GM23338 (cell line): ENCODE data around the gene NCBP1. TPM values are rescaled to one million over a fixed set of nuclear protein-coding genes. Genes with fewer than 3 reads are reported as not detected.

Experiments
- ATAC-seq: fragments of 200-7000 bp; cut with Tn5 transposase; 3 replicates; pipeline ENCODE4 v1.9.1; 2020
- DNase-seq: peaks from one replicate; pipeline ENCODE4 v3.0.0-alpha.2; 2015; ENCODE audit warnings: low spot score
- H2AFZ ChIP-seq: fragments of 200-600 bp; sonication (generic); 2 replicates; pipeline ENCODE4 v1.8.0; 2016; ENCODE audit warnings: antibody characterized with exemption, mild to moderate bottlenecking, moderate library complexity
- H3F3A ChIP-seq: fragments of 200-600 bp; sonication (generic); replicated peaks from 2 replicates; pipeline ENCODE4 v1.8.0; 2017; ENCODE audit warnings: antibody characterized with exemption, mixed run types, low read depth
- H3K27ac ChIP-seq: fragments of 200-600 bp; sonication (generic); 2 replicates; pipeline ENCODE4 v1.6.1; 2016; ENCODE audit warnings: low read depth
- H3K27me3 ChIP-seq: fragments of 200-600 bp; sonication (generic); 2 replicates; pipeline ENCODE4 v1.8.0; 2016; ENCODE audit warnings: mild to moderate bottlenecking, mixed run types, moderate library complexity; ENCODE audit not compliant: insufficient read depth
- H3K36me3 ChIP-seq: fragments of 200-600 bp; sonication (generic); 2 replicates; pipeline ENCODE4 v1.8.0; 2016; ENCODE audit warnings: mild to moderate bottlenecking; ENCODE audit not compliant: insufficient read depth
- H3K4me1 ChIP-seq: fragments of 200-600 bp; sonication (generic); 2 replicates; pipeline ENCODE4 v1.8.0; 2016; ENCODE audit warnings: mild to moderate bottlenecking, moderate library complexity; ENCODE audit not compliant: insufficient read depth
- H3K4me2 ChIP-seq: fragments of 200-600 bp; sonication (generic); 2 replicates; pipeline ENCODE4 v1.7.1; 2017; ENCODE audit warnings: mixed run types
- H3K4me3 ChIP-seq: fragments of 200-600 bp; sonication (generic); 2 replicates; pipeline ENCODE4 v1.6.1; 2016; ENCODE audit warnings: mixed run types
- H3K79me2 ChIP-seq: fragments of 200-600 bp; sonication (generic); replicated peaks from 2 replicates; pipeline ENCODE4 v1.8.0; 2017; ENCODE audit warnings: mild to moderate bottlenecking; ENCODE audit not compliant: insufficient read depth
- H3K9me2 ChIP-seq: fragments of 200-600 bp; sonication (generic); 2 replicates; pipeline ENCODE4 v1.8.0; 2017; ENCODE audit not compliant: insufficient read depth
- H4K20me1 ChIP-seq: fragments of 200-600 bp; sonication (generic); replicated peaks from 2 replicates; pipeline ENCODE4 v1.8.0; 2017; ENCODE audit warnings: mild to moderate bottlenecking; ENCODE audit not compliant: insufficient read depth
- H3K27ac Mint-ChIP-seq: 2 replicates; pipeline ENCODE4 v1.8.0; 2020; ENCODE audit warnings: inconsistent platforms, mild to moderate bottlenecking, moderate library complexity, mixed read lengths
- H3K27me3 Mint-ChIP-seq: 3 replicates; pipeline ENCODE4 v1.8.0; 2022; ENCODE audit warnings: low read depth, mild to moderate bottlenecking, moderate library complexity, mixed read lengths, inconsistent platforms; ENCODE audit not compliant: insufficient read depth, poor library complexity
- H3K36me3 Mint-ChIP-seq: 3 replicates; pipeline ENCODE4 v1.8.0; 2021; ENCODE audit warnings: low read depth, mild to moderate bottlenecking, inconsistent platforms, moderate library complexity, mixed read lengths
- H3K4me1 Mint-ChIP-seq: 3 replicates; pipeline ENCODE4 v1.8.0; 2020; ENCODE audit warnings: mild to moderate bottlenecking, inconsistent platforms, mixed read lengths
- H3K4me3 Mint-ChIP-seq: 3 replicates; pipeline ENCODE4 v1.8.0; 2021; ENCODE audit warnings: moderate library complexity, mild to moderate bottlenecking, inconsistent platforms, mixed read lengths
- H3K9me3 Mint-ChIP-seq: 3 replicates; pipeline ENCODE4 v1.8.0; 2020; ENCODE audit warnings: moderate library complexity, mild to moderate bottlenecking, inconsistent platforms, mixed read lengths
- CREB1 ChIP-seq: fragments of 250-450 bp; sonication (Bioruptor Pico); IDR thresholded peaks from 2 replicates; pipeline ENCODE4 v1.5.0; 2020; ENCODE audit warnings: low read depth, mild to moderate bottlenecking, moderate library complexity
- EZH2 ChIP-seq: fragments of 200-600 bp; sonication (generic); IDR thresholded peaks from one replicate; pipeline ENCODE4 v1.8.0; 2017; ENCODE audit warnings: antibody characterized with exemption, mild to moderate bottlenecking, low read depth; ENCODE audit not compliant: unreplicated experiment
- EZH2phosphoT487 ChIP-seq: fragments of 200-600 bp; sonication (generic); IDR thresholded peaks from one replicate; pipeline ENCODE4 v1.8.1; 2018; ENCODE audit warnings: antibody characterized with exemption; ENCODE audit not compliant: unreplicated experiment
- JUNB ChIP-seq: IDR thresholded peaks from one replicate; pipeline ENCODE4 v1.6.1; 2016; ENCODE audit warnings: antibody characterized with exemption; ENCODE audit not compliant: unreplicated experiment
- POLR2AphosphoS5 ChIP-seq: IDR thresholded peaks from 2 replicates; pipeline ENCODE4 v1.6.1; 2016; ENCODE audit warnings: antibody characterized with exemption, low read depth
- STAT1 ChIP-seq: IDR thresholded peaks from one replicate; pipeline ENCODE4 v1.6.1; 2016; ENCODE audit warnings: antibody characterized with exemption; ENCODE audit not compliant: unreplicated experiment
- ZNF114 ChIP-seq: fragments of 250-450 bp; sonication (Bioruptor Pico); IDR thresholded peaks from 2 replicates; pipeline ENCODE4 v1.5.0; 2020; ENCODE audit warnings: mild to moderate bottlenecking, moderate library complexity
- ZNF331 ChIP-seq: fragments of 250-450 bp; sonication (Bioruptor Pico); IDR thresholded peaks from 2 replicates; pipeline ENCODE4 v1.5.0; 2020; ENCODE audit warnings: low read depth, mild to moderate bottlenecking, moderate library complexity
- polyA plus RNA-seq: library from polyadenylated mRNA; unstranded; fragments of >200 nt; fragmentation: Nextera tagmentation; extraction: Ambion mirVana; gene quantifications from 2 replicates; pipeline ENCODE4 v1.2.1, GENCODE V29; 2016
- total RNA-seq: library from RNA; depleted of rRNA; stranded (reverse); fragments of >200 nt; shearing (Covaris generic); gene quantifications from 2 replicates; pipeline ENCODE4 v1.2.3, GENCODE V29; 2014
- TF ChIP-seq, protein P1 (sequence below): fragments of 250-450 bp; sonication (Bioruptor Pico); IDR thresholded peaks from 2 replicates; pipeline ENCODE4 v1.5.0; 2020; ENCODE audit warnings: mild to moderate bottlenecking, moderate library complexity

Gene NCBP1
- total and polyA plus RNA-seq, 2 experiments from 2014 or later: 43.9 to 60.2 TPM

DNA sequence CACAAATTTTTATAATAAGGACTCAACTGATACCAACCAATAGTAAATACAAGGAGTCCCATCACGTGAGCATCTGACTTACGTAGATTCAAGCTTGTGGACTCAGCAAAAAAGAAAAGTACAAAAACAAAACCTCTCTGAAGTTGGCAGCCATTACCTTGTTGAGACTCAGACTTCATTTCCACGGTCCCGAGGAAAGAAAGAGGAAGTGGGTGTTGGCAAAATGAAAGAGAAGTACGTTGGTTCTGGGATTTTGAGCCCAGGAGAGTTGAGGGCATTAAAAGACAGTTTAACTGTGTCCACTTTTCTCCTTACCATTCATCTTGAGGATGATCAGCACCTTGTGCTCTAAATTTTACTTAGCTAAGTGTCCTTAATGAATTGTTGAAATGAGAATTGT lies 26.7 kb downstream of the NCBP1 start (continued):
- TF ChIP-seq, protein P1, sequence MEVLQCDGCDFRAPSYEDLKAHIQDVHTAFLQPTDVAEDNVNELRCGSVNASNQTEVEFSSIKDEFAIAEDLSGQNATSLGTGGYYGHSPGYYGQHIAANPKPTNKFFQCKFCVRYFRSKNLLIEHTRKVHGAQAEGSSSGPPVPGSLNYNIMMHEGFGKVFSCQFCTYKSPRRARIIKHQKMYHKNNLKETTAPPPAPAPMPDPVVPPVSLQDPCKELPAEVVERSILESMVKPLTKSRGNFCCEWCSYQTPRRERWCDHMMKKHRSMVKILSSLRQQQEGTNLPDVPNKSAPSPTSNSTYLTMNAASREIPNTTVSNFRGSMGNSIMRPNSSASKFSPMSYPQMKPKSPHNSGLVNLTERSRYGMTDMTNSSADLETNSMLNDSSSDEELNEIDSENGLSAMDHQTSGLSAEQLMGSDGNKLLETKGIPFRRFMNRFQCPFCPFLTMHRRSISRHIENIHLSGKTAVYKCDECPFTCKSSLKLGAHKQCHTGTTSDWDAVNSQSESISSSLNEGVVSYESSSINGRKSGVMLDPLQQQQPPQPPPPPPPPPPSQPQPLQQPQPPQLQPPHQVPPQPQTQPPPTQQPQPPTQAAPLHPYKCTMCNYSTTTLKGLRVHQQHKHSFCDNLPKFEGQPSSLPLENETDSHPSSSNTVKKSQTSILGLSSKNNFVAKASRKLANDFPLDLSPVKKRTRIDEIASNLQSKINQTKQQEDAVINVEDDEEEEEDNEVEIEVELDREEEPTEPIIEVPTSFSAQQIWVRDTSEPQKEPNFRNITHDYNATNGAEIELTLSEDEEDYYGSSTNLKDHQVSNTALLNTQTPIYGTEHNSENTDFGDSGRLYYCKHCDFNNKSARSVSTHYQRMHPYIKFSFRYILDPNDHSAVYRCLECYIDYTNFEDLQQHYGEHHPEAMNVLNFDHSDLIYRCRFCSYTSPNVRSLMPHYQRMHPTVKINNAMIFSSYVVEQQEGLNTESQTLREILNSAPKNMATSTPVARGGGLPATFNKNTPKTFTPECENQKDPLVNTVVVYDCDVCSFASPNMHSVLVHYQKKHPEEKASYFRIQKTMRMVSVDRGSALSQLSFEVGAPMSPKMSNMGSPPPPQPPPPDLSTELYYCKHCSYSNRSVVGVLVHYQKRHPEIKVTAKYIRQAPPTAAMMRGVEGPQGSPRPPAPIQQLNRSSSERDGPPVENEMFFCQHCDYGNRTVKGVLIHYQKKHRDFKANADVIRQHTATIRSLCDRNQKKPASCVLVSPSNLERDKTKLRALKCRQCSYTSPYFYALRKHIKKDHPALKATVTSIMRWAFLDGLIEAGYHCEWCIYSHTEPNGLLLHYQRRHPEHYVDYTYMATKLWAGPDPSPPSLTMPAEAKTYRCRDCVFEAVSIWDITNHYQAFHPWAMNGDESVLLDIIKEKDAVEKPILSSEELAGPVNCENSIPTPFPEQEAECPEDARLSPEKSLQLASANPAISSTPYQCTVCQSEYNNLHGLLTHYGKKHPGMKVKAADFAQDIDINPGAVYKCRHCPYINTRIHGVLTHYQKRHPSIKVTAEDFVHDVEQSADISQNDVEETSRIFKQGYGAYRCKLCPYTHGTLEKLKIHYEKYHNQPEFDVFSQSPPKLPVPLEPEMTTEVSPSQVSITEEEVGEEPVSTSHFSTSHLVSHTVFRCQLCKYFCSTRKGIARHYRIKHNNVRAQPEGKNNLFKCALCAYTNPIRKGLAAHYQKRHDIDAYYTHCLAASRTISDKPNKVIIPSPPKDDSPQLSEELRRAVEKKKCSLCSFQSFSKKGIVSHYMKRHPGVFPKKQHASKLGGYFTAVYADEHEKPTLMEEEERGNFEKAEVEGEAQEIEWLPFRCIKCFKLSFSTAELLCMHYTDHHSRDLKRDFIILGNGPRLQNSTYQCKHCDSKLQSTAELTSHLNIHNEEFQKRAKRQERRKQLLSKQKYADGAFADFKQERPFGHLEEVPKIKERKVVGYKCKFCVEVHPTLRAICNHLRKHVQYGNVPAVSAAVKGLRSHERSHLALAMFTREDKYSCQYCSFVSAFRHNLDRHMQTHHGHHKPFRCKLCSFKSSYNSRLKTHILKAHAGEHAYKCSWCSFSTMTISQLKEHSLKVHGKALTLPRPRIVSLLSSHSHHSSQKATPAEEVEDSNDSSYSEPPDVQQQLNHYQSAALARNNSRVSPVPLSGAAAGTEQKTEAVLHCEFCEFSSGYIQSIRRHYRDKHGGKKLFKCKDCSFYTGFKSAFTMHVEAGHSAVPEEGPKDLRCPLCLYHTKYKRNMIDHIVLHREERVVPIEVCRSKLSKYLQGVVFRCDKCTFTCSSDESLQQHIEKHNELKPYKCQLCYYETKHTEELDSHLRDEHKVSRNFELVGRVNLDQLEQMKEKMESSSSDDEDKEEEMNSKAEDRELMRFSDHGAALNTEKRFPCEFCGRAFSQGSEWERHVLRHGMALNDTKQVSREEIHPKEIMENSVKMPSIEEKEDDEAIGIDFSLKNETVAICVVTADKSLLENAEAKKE (CRISPR knock-in tag): no peak
- TF ChIP-seq EZH2 (no peak), ZNF114 (CRISPR knock-in tag) (no peak)

DNA sequence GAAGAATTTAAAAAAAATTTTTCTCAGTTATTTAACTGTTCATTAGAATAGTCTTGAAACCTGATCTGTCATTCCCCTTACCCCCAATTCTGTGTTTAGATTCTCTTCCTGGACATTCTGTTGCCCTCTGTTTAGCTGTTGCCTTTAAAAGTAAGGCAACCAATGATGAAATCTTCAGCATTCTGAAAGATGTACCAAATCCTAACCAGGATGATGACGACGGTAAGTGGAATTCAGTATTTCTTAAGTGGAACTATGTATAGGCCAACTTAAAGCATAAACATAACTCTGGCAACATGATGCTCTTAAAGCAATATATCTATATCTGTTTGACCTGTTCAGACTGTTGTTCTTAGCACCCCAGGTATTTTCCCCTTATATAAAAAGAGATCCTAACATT lies 27.2 kb downstream of the NCBP1 start:
- no peak for TF ChIP-seq EZH2phosphoT487
- no peak for TF ChIP-seq ZNF114 (CRISPR knock-in tag)
- no peak for TF ChIP-seq CREB1
- no peak for TF ChIP-seq POLR2AphosphoS5
- no peak for TF ChIP-seq STAT1
- no peak for TF ChIP-seq ZNF331 (CRISPR knock-in tag)
- TF ChIP-seq EZH2: no peak
- no peak for TF ChIP-seq JUNB
- no peaks in the 10 kb centered on the region for H3F3A ChIP-seq
- H3K79me2 ChIP-seq: no peaks in the 10 kb centered on the region
- H3K36me3 Mint-ChIP-seq: peaks cover 77% of the 10 kb centered on the region
- no peak for ATAC-seq
- no peaks in the 10 kb centered on the region for H3K9me3 Mint-ChIP-seq
- peaks cover 65% of the 10 kb centered on the region for H3K36me3 ChIP-seq
- no peaks in the 10 kb centered on the region for H3K4me1 Mint-ChIP-seq
- no peak overlapping the region for H3K27ac ChIP-seq
- peaks cover 2% of the 10 kb centered on the region for H3K27me3 Mint-ChIP-seq
- peaks cover 3% of the 10 kb centered on the region; the same call in 1 of the 2 replicates for H4K20me1 ChIP-seq
- no peaks in the 10 kb centered on the region for H3K9me2 ChIP-seq
- no peaks in the 10 kb centered on the region for H3K4me1 ChIP-seq
- no peak overlapping the region for H3K4me3 ChIP-seq
- no peaks in the 10 kb centered on the region for H3K27me3 ChIP-seq
- no peak for DNase-seq
- H3K27ac Mint-ChIP-seq: no peak overlapping the region
- no peak overlapping the region for H3K4me2 ChIP-seq
- no peak overlapping the region for H2AFZ ChIP-seq
- no peak overlapping the region for H3K4me3 Mint-ChIP-seq
